GM19240 (cell line): ENCODE data around the gene LRRC8D.
A peak's percentile ranks its signal among the peaks of the same experiment; 100 is the strongest.

Source experiments
- DNase-seq: peaks from one replicate; pipeline ENCODE4 v3.0.0; 2011; ENCODE audit warnings: low spot score; ENCODE audit not compliant: insufficient read length

LRRC8D gene

GRCh38 chr1:89807503-89807902, 13.3 kb upstream of the LRRC8D start:
- DNase-seq: no peak

GRCh38 chr1:89807983-89808382, 12.8 kb upstream of the LRRC8D start:
- no peak for DNase-seq

- no peak for DNase-seq
These were observed 12.3 kb upstream of the LRRC8D start for GRCh38 chr1:89808441-89809117.

DNA sequence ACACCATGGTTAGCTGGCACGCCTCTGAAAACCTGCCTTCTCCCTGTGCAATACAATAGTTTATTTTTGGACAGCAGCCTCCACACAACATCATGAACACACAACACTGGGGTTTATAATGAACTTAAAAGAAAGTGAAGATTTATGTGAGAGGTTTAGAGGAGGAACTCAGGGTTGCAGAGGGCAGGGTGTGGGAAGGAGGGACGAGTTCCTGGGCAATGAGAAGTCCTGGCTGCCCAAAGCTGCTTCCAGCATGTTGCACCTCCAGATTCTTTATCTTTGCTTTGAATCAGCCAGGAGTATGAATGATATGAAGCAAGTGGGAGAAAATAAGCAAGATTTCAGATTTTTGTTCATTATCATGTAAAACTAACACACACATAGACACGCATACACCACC, 11.3 kb upstream of the LRRC8D start:
- DNase-seq: no peak

- DNase-seq: no peak
These were observed 10.5 kb upstream of the LRRC8D start for GRCh38 chr1:89810302-89810701.

- no peak for DNase-seq
These were observed 10.0 kb upstream of the LRRC8D start for GRCh38 chr1:89810880-89811279.

- no peak for DNase-seq
These were observed 7.8 kb upstream of the LRRC8D start for GRCh38 chr1:89812992-89813391.

DNA sequence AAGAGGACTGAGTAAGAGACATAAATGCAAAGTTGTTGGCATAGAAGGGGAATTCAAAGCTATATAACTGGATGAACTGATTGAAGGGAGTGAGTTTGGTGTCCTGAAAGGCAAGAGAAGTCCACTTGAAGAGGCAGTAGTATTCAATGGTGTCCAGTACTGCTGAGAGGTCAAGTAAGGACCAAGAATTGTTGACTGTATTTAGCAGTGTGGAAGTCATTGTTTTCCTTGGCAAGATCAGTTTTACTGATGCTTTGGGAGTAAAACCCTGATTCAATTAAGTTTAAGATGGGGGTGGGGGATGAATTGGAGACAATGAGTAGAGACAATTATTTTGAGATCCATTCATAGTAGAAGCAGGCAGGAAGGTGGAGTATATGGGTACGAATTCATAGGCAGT, 5.8 kb upstream of the LRRC8D start:
- no peak for DNase-seq

- no peak for DNase-seq
These were observed 5.2 kb upstream of the LRRC8D start for GRCh38 chr1:89815611-89816010.

DNA sequence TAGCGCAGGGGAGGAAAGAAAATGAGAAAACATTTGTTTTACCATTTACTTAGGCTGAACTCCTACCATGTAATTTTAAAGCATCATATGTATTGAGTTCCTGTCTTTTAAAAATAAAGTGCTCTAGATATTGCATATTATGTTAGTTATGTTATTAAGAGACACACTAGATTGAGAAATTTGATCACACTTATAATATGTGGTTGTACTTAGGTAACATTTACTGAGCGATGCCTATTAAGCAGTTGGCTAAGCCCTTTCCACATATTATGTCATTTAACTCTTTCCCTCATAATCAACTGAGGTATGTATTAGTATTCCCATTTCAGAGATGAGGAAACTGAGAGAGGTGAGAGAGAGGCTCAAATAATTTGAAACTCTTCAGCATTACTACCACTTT, 4.5 kb upstream of the LRRC8D start:
- no peak for DNase-seq

DNA sequence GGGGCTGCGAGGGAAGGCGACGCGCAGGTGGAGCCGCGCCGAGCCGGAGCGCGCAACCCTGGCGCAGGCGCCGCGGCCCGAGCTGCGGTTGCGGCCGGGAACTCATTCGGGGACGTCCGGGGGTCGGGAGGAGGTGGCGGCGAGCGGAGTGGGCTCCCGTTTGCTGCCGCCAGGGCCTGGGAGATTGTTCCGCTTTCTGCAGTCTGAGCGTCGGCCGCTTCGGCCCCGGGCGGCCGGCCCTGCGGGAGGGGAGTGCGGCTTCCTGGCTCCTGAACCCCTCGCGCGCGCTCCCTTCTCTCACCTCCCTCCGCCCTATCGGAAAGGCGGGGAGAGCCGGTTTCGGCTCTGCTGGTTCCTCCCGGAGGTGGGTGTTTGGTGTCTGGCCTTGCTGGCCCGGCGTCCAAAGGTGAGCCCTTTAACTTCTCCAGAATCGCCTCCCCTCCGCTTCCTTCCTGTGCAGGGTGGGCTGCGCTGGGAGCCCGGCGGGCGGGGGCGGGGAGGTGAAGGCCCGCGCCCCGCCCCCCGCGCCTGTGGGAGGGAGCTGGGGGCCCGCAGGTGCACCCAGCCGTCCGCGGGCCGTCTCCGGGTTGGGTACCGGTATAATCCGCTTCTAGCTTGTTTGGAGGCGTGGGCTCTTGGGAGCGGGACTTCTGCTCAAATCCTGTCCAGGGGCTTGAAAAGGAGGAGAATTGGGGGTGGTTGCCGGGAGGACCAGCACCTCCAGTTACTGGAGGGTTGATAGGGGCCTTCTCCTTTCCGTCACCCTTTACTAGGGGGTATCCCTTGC, 683 bp downstream of the LRRC8D start:
- peak; percentile 41 for DNase-seq

DNA sequence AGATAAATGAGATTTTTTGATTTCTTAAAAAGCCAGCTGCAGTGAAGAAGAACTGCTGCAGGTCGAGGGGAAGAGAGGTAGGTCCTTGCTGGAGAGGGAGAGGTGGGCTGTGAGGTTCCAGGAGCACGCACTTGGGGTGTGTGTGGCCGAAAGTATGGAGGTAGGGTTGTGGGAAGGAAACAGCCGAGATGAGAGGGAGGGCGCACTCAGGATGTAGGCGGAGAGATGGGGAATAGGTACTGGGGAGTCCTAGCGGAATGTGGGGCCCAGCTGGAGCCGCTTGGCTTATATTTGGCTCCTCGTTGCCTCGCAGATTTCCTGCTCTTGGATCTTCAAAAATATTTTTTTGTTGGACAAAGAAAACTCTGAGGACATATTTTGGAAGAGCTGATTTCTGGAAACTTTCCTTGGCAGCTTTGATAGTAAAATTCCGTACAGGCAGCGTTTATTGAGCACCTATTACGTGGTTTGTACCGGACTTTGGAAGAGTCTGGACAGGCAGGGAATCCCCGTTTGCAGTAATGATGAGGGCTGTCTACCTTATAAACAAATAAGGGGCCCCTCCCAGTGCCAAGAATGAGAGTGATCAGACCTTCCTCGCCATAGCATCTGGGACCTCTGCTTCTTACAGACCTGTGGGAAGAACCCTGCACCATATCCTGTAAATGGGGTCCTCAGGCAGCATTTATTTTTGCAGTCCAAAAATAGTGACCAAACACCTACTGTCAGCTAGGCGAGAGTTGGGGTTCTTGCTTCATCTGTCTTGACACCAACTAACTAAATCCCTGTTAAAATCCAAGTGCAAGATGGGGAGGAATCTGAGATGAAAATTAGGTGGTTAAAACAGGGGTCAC, 1.5 kb downstream of the LRRC8D start:
- no peak for DNase-seq

- DNase-seq: no peak
These were observed 2.3 kb downstream of the LRRC8D start for GRCh38 chr1:89822999-89823628.

GRCh38 chr1:89823679-89824292, 3.0 kb downstream of the LRRC8D start:
- no peak for DNase-seq

GRCh38 chr1:89826594-89826993, 5.8 kb downstream of the LRRC8D start:
- DNase-seq: no peak

DNA sequence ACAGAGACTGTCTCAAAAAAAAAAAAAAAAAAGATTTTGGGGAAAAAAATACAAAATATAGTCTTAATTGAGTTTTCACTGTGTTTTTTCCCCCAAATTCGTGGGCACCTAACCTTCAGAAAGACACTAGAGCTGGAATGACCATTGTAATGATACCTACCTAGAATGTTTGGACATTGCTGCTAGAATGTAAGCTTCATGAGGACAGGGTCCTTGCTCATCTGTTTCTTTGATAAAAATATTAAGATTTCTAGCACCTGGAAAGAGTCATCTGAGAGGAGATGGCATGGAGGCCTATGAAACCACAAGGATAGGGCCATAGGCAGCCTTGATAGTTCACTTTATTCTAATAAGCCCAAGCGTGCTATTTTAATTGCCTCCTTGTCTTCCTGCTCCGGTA, 6.5 kb downstream of the LRRC8D start:
- DNase-seq: no peak

DNA sequence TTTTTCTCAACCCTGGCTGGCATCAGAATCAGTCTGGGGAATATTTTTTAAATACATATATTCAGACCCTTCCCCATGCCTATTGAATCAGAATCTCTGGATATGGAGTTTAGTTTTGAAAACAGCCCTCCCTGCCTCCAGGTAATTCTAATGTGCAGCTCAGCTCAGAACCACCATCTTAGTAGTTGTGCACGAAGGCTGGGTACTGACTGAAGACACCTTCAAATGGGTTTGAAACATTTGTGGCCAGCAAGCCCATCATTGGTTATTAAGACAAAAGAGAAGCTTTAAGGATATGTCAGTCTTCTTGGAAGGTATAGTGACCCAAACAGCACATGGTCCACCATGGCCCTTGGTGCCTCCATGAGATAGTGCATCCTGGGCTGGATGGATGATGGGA, 7.1 kb downstream of the LRRC8D start:
- no peak for DNase-seq

DNA sequence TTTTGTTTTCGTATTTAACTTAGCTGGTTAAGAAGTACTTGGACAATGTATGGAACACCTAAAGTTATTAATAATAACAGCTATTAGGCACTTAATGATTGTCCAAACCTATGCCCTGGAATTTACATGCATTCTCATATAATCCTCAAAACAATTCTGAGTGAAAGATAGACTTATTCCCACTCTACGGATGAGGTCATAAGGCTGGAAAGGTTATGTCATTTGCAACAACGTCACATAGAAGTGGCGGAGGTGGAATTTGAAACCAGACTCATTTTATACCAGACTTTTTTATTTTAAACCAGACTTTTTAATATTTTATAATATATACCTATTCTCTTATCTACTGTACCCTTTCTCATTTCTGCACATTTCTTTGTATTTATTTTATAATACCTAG, 8.4 kb downstream of the LRRC8D start:
- no peak for DNase-seq

DNA sequence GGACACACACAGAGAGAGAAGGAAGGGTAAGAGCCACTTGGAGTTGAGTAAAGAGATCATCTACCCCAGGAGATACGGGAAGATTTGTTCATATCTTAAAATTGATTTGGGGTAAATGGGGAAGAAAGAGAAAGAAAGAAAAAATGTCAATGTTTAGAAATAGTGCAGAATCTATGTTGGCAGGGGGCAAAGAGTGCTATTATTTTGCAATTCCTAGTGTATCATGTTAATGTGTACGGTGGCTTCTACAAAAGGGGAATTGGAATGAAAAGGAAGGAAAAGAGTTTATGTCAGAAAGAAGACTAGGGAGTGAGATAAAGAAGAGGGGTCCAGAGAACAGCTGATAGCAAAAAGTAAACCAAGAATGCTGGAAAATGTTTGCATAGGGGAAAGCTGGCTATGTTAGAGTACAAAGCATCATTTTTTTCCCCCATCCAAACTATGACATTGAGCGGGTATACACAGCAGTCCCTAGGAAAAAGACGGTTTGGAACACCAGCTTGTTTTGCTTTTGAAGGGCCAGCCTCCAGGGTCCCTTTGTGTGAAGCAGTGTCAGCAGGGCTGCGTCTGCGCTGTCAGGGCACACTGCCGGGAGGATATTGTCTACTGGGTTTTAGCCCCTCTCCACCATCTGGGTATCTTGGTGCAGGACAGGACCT, 10.8 kb downstream of the LRRC8D start:
- no peak for DNase-seq

GRCh38 chr1:89832496-89833127, 11.8 kb downstream of the LRRC8D start:
- DNase-seq: no peak
